DMS79 (cell line): ENCODE results near the gene LYPD5.
A peak's percentile ranks its signal among the peaks of the same experiment; 100 is the strongest.
"Not testable (repeated sequence)": the region's sequence is repeated elsewhere in the genome, so short reads cannot be mapped to it uniquely, and the experiment has no call there.

Experiments used
- DNase-seq: peaks from one replicate; lab custom pipeline; 2025; lab: John Stamatoyannopoulos, UW

Gene LYPD5, protein sequence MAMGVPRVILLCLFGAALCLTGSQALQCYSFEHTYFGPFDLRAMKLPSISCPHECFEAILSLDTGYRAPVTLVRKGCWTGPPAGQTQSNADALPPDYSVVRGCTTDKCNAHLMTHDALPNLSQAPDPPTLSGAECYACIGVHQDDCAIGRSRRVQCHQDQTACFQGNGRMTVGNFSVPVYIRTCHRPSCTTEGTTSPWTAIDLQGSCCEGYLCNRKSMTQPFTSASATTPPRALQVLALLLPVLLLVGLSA

GRCh38 chr19:43802216-43802951 lies at the start of gene LYPD5:
Gene LYPD5, minus strand, starts transcription at chr19:43802447. Its CDS starts 67 bp downstream, at chr19:43802380.
- no peak for DNase-seq

DNA sequence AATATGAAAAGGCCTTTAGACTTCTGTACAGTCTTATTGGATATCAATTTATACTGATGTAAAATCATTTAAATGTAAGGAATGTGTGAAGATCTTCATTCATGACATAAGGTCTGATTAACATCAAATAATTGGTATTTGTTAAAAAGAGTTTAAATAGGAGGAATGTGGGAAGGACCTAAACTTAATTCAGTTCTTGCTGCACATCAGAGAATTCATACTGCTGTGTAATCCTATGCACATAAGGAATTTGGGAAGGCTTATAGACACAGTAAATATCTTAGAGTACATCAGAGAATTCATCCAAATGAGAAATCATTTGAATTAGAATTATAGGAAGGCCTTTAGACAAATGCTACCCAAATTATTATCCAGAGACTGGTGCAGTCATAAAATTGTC lies 46.6 kb upstream of the LYPD5 start:
- DNase-seq: no peak

DNA sequence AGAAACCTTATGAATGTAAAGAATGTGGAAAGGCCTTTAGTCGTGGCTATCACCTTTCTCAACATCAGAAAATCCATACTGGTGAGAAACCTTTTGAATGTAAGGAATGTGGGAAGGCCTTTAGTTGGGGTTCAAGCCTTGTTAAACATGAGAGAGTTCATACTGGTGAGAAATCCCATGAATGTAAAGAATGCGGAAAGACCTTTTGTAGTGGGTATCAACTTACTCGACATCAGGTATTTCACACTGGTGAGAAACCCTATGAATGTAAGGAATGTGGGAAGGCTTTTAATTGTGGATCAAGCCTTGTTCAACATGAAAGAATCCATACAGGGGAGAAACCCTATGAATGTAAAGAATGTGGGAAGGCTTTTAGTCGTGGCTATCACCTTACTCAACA lies 45.6 kb upstream of the LYPD5 start:
- no peak for DNase-seq

- no peak for DNase-seq
These were observed 45.0 kb upstream of the LYPD5 start for GRCh38 chr19:43847246-43847645.

- no peak for DNase-seq
These were observed 39.8 kb upstream of the LYPD5 start for GRCh38 chr19:43842007-43842406.

DNA sequence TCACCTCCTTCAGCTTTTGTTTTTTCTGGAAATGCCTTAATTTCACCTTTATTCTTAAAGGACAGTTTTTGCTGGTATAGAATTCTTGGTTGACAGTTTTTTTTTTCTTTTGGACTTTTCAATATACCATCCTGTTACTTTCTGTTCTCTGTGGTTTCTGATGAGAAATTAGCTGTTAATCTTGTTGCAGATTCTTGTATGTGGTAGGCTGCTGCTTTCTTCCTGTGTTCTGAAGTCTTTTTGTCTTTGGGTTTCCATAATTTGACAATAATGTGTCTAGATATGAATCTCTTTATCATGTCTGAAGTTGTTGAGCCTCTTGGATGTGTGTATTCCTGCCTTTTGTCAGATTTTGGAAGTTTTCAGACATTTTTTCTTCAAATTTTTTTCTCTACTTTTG lies 36.9 kb upstream of the LYPD5 start:
- no peak for DNase-seq

DNA sequence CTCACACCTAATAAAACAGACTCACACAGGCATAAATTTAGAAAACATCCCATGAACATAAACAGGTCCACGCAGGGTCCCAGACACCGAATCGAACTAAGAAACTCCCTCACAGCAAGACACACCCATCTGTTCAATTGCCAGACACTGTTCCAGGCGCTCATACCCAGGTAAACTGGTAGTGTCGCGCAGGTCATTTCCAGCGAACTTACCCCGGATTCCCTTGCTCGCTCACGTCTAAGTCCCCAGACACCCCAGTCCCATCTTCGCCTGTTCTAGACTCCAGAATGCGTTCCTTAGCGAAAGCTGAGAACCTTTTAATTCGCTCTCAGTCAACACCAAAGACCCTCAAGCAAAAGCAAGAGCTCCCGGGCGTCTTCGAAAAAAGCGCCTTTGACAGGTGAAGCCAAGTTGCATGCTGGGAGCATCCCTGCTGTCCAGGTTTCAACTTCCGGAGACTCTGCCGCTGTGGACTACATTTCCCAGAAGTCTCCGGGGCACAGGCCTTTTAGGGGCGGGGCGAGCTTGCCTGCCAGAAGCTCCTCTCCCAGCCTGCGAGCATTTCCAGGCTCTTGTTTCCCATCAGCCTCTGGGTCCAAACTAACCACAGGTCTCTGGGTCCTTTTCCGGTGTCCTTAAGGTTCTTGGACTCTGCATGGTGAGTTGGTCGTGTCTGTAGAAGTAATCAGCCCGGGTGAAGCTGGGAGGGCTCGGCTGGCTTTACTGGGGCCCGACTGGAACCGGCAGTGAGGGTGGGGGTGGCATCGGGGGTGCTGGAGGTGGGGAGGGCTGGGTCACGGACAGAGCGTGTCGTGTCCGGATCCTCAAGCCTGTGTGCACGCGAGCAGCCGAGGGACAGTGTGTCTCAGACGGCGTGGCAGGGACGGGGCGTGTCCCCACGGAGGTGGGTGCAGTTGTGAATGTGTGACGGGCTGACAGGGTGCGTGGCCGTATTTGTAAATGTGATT lies 24.8 kb upstream of the LYPD5 start, which contains the start of gene ZNF283:
TSS of gene ZNF283 (plus strand) at position 535 of the 968 bp plus-strand sequence. CDS start 6,184 bp downstream, outside the sequence.
- DNase-seq: peak; percentile 94

DNA sequence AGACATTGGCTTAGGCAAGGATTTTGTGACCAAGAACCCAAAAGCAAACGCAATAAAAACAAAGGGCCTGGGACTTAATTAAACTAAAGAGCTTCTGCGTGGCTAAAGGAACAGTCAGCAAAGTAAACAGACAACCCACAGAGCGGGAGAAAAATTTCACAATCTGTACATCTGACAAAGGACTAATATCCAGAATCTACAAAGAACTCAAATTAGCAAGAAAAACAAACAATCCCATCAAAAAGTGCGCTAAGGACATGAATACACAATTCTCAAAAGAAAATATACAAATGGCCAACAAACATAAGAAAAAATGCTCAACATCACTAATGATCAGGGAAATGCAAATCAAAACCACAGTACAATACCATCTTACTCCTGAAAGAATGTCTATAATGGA lies 22.3 kb upstream of the LYPD5 start:
- DNase-seq: not testable (repeated sequence)

DNA sequence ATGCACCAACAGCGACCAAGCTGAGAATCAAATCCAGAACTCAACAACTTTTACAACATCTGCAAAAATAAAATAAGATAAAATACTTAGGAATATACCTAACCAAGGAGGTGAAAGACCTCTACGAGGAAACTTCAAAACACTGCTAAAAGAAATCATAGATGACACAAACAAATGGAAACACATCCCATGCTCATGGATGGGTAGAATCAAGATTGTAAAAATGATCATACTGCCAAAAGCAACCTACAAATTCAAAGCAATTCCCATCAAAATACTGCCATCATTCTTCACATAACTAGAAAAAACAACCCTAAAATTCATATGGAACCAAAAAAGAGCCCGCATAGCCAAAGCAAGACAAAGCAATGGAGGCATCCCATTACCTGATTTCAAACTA lies 21.6 kb upstream of the LYPD5 start:
- DNase-seq: not testable (repeated sequence)

DNA sequence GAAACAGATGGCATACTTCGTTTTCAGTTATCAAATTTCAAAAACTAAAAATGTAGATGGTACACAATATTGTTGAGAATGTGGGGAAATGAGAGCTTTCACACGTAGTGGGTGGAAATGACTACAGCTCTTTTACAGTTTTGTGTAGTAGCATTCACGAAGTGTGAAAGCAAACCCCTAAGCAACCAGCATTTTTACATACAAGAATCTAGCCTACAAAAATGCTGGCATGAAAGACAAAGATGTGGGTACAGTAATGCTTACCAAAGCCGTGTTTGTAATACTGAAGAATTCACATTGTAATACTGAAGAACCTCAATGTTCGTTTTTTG lies 18.6 kb upstream of the LYPD5 start:
- DNase-seq: no peak

GRCh38 chr19:43820098-43820883 lies 18.0 kb upstream of the LYPD5 start:
- peak; percentile 35 for DNase-seq

- DNase-seq: no peak
These were observed 16.3 kb upstream of the LYPD5 start for GRCh38 chr19:43818500-43818899.

GRCh38 chr19:43817454-43817853 lies 15.2 kb upstream of the LYPD5 start:
- not testable (repeated sequence) for DNase-seq

- DNase-seq: no peak
These were observed 12.6 kb upstream of the LYPD5 start for GRCh38 chr19:43814663-43815352.

DNA sequence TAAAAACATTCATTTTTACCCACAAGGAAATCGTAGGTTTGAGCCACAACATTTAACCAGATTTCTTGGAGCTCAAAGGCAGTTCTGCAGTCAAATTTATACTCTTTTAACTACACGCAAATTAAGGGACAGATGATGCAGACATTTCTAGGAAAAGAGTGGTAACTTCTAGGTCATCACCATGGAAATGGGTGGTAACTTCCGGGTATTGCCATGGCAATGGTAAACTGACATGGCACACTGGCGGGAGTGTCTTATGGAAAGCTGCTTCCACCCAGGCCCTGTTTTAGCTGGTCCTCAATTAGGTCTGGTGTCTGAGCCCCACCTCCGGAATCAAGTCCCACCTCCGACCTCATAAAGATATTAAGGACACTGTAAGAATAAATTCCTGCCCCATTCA lies 10.4 kb upstream of the LYPD5 start:
- DNase-seq: no peak

DNA sequence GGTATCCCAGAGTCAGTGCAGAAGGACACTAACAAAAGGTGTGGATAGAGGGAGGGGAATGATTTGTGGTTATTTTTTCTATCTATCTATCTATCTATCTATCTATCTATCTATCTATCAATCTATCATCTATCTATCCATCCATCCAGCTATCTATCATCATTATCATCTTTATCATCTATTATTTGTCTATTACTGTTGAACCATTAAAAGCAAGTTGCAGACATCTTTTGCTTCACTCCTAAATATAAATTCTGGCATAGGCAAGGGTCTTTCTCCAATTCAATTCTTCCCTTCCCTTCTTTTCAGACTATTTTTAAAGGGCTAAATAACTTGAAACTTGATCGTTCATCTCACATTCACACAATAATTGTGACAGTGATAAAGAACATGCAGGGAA lies 10.0 kb upstream of the LYPD5 start:
- DNase-seq: no peak

DNA sequence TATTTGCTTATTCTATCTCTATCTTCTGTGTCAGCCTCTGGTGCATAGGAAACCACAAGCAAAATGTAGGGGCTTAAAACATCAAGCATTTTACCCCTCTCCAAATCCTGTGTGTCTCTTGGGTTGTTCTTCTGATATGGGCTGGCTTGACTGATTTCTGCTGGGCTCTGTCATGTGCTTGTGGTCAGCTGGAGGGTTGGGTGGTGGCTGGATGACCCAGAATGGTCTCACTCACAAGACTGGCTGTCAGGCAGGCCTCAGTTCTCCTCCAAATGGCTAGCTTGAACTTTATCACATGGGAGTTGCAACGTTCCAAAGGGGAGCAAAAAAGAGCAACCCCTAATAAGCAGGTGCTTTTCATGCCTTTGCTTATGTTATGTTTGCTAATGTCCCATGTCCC lies 9.6 kb upstream of the LYPD5 start:
- DNase-seq: no peak

DNA sequence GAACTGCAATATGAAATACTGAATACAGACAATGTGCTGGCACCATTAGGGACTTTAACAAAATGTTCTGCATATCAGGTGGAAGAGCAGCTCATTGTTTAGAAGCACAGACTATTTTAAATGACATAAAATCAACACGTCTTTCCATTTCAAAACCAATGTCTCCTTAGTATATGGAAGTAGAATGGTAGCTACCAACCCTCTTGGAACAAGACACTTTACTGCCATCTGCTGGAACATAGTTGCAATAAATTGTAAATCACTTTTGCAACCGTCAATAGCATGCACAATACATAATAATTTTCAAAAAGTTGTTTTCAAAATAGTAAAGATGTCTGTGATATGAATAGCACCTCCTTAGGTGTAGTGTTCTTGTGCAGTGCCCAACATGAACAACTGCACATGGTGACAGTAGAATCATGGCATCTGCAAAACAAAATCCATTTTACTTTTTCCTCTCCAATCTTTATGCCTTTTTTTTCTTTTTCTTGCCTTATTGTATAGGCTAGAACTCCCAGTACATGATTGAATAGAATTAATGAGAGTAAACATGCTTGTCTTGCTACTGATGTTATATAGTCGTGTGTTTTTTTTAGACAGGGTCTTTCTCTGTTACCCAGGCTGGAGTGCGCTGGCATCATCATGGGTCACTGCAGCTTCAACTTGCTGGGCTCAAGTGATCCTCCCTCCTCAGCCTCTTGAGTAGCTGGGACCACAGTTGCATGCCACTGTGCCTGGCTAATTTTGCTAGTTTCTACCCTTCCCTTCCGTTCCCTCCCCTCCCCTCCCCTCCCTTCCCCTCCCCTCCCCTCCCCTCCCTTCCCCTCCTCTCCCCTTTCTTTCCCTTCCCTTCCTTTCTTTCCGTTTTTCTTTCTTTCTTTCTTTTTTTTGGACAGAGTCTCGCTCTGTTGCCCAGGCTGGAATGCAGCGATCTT lies 7.8 kb upstream of the LYPD5 start:
- DNase-seq: peak; percentile 7

- DNase-seq: no peak
These were observed 5.4 kb upstream of the LYPD5 start for GRCh38 chr19:43807651-43808050.

DNA sequence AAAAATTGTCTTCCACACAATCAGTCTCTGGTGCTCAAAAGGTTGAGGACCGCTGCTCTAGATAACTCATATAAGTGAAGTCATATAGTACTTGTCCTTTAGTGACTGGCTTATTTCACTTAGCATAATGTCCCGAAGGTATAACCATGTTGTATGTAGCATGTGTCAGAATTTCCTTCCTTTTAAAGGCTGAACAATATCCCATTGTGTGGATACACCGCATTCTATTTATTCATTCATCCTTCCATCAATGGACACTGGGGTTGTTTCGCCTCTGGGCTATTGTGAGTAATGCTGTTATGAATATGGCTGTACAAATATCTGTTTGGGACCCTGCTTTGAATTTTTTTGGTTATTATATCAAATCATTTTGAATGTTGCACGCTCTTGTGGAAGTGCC lies 4.6 kb upstream of the LYPD5 start:
- DNase-seq: no peak
